ENCODE results near the gene FBP2.

- TF ChIP-seq CTCF (IDR thresholded peaks at IDR 0.05) (no peak), POLR2A (IDR thresholded peaks at IDR 0.05) (no peak)
These were observed 1.7 kb downstream of the FBP2 start for GRCh38 chr9:94591876-94592275.

Data from right lobe of liver (tissue), 4 donors.